NCI-H460 (cell line): ENCODE data around the gene PSMB2. TPM values are rescaled to one million over a fixed set of nuclear protein-coding genes. Genes with fewer than 3 reads are reported as not detected.

ENCODE experiments used
- DNase-seq: peaks from one replicate; pipeline ENCODE4 v3.0.0-alpha.2; 2016; ENCODE audit warnings: low read depth; ENCODE audit errors: extremely low read depth
- total RNA-seq: library from RNA; depleted of rRNA; stranded (reverse); fragments of >200 nt; shearing (Covaris generic); gene quantifications from 2 replicates; pipeline ENCODE4 v1.2.3, GENCODE V29; 2014

Gene PSMB2
- total RNA-seq, 1 experiment from 2014 or later: 55.7 TPM

DNA sequence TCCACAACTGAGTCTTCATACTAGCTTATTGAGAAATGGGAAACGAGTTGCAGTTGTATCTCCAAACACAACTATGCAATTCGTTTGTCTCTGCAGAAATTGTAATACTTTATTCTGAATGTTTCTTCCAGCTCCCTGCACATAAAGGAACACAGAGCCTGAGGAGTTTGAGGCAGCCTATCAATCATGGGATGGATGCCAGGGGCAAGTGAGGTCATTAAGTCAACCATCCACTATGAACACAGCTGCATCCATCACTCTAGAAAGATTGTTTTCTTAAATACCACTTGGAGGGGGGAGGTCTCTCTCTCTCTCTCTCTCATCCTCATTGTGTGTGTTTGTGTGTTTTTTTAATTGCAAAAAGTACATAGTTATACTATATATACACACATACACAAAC lies 2.9 kb upstream of the PSMB2 start:
- no peak for DNase-seq

- no peak for DNase-seq
These were observed 1.2 kb upstream of the PSMB2 start for GRCh38 chr1:35642471-35642955.

DNA sequence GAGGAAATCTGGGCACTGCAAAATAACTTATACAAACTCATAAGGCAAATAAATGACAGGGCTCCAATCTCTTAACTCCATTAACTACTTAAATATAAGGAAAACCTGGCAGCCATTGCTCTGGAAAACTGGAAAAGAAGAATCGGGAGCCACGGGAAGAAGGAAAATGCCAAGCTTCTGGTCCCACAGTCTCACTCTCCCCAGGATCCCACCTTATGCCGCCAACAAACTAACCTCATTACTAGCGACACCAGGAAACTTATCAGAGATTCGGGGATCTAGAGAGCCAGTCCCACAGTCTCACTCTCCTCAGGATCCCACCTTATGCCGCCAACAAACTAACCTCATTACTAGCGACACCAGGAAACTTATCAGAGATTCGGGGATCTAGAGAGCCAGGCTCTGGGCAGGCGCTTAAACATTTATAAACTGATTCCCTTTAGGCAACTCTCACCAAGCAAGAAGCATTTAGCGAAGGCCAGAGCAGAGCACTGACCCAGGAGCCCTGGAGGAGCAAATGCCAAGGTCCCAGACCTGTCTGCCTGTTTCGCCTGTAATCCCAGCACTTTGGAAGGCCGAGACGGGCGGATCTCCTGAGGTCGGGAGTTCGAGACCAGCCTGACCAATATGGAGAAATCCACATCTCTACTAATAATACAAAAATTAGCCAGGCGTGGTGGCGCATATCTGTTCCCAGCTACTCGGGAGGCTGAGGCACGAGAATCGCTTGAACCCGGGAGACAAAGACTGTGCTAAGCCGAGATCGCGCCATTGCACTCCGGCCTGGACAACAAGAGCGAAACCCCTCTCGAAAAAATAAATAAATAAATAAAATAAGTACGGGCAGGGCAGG lies 720 bp downstream of the PSMB2 start:
- no peak for DNase-seq

DNA sequence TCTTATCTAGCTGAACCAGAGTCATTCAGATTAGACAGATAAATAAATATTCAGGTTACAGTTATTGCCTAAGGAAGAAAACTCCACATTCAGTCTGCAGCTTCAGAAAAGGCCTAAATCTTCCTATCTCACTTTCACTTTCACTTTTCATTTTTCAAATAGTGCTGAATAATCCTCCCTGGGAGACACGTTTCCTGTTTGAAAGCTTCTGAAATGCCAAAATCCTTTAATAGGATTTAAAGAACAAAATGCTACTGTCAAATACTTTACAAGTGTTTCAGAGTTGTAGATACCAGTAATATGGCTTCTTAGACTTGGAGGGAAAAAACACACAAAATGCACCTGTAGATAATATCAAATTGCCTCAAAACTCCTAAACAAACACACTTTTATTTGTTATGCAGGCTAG lies 3.9 kb downstream of the PSMB2 start:
- DNase-seq: no peak

- DNase-seq: no peak
These were observed 7.8 kb downstream of the PSMB2 start for GRCh38 chr1:35633547-35633946.

DNA sequence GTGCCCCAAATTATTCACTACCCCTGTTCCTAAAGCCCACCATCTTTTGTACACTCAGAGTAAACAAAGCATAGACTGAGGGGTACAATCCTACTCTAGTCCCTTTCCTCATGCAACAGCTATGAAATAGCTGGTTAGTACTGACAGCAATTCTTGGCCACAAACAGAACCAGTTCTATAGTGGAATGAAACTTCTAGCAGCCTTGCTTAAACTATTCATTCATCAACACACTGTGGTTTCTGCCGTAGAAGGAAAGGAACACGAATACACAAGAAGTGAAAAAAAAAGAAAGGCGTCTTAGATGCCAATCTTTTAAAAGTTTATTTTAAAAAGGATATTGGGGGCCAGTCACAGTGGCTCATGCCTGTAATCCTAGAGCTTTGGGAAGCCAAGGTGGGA lies 9.9 kb downstream of the PSMB2 start:
- DNase-seq: no peak

- no peak for DNase-seq
These were observed 12.3 kb downstream of the PSMB2 start for GRCh38 chr1:35629051-35629450.

GRCh38 chr1:35623832-35624231 lies 17.5 kb downstream of the PSMB2 start:
- DNase-seq: no peak

- no peak for DNase-seq
These were observed 18.7 kb downstream of the PSMB2 start for GRCh38 chr1:35622510-35623178.

DNA sequence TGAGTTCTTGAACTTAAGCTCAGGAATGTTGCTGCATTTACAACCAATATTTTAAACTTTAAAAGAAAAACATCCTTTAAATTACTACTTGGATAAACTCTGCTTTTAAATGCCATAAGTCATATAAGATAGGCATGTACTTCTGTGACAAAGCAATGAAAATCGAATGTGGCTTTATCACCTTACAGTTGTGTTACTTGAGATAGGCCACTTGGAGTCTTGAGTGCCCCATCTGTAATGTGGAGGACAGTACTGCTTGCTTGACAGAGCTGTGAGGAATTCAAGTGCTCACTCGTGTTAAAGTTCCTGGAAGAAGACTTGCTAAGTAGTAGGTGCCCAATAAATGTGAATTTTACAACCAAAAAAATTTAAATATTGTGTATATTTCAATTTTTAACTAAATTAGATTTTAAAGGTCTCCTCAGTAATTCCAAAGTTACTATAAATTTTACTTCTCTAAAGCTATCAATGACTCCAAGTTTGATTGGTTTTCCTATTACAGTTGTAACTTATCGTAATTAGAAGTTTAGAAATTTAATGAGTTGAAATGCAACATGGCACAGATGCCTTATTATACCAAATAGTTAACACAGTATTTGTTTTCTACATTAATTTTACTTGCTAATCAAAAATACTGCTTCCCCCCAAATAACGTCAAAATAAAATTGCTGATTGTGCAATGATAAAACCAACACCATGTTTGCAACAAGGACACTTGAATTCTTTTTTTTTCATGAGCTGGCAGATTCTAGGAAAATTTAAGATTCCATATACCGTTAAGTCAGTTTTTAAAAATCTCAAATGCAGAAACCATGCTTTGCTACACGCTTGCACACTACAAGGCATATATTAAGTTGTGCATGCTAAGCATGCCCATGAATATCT lies 21.8 kb downstream of the PSMB2 start:
- DNase-seq: no peak

DNA sequence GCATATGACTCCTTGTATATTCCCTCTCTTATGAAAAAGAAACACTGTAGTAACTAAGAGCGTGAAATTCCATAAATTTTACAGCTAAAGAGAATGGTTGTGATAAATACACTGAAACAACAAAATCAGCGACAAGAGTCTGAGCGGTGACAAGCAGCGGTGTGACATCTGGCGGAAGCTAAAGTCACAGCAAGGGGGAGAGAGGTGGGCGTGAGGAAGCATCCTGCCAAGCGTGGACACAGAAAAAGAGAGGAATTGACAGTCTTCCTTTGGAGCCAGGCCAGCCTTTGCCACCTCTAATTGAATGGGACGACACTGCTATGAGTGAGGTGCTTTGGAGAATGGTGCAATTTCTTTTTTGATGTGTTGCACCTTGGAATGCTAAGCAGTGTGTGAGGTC lies 25.9 kb downstream of the PSMB2 start:
- DNase-seq: no peak

DNA sequence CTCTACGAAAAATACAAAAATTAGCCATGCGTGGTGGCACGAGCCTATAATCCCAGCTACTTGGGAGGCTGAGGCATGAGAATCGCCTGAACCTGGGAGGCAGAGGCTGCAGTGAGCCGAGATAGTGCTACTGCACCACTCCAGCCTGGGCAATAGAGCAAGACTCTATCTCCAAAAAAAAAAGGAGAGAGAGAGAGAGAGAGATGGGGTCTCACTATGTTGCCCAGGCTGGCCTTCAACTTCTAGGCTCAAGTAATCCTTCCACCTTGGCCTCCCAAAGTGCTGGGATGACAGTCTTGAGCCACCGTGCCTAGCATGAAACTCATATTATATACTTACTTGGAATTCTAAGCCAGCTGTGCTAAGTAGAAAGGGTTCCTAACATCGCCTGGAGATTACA lies 29.7 kb downstream of the PSMB2 start:
- no peak for DNase-seq

- DNase-seq: no peak
These were observed 35.5 kb downstream of the PSMB2 start for GRCh38 chr1:35605867-35606182.

DNA sequence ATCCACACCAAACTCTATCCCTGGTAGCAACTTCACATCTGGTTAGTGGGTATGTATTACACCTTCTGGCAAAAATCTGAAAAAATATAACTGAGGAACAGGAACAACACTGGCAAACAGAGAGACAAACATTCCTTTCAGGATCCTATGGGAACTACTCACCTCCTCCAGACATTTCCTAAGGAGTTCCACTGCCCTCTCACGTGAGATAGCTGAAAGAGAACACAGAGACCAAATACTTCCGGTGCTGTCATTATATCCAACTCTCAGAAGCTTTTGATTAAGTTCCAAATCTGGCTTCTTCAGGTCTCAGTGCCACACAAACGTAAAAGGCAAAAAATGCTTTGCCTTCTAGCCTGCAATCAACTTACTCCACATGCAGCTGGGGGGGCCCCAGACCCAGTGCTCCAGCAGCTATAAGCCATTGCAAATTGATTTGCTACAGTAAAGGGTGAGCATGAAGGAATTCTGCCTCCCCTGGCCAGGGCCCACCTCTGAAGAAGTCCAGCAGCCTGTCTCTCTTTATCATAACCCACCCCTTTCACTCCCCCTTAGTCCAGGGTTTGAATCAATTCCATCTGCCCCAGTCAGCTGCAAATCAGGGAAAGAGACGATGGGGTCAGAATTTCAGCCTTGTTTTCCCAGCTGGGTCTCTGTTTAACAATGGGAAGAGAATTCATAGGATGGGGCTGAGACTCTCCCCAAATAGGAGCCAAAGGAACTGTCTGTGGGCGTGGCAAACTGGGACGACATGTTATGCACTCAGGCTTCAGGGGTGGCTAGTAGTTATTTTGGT lies 36.1 kb downstream of the PSMB2 start:
- no peak for DNase-seq

GRCh38 chr1:35603941-35604340 lies 37.4 kb downstream of the PSMB2 start:
- no peak for DNase-seq

- DNase-seq: no peak
These were observed 37.9 kb downstream of the PSMB2 start for GRCh38 chr1:35603468-35603867.

- DNase-seq: no peak
These were observed 40.7 kb downstream of the PSMB2 start for GRCh38 chr1:35600593-35600992.

DNA sequence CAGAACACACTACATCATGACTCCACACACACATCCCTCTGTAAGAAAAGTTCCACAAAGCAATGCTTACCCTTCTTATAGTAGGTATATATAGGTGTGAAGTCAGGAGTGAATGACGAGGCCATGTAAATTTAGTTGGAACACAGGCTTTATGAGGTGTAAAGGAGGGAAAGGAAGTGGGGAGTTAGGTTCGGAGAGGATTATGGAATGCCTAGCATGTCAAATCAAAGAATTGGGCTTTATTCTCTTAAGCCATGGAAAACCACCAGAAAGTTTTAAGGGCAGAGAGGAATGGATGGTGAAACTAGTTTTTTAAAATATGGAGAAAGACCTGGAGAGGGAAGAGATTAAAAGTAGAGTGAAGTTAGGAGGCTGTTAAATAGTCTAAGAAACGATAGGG lies 41.9 kb downstream of the PSMB2 start:
- no peak for DNase-seq

- DNase-seq: no peak
These were observed 42.4 kb downstream of the PSMB2 start for GRCh38 chr1:35598895-35599294.

DNA sequence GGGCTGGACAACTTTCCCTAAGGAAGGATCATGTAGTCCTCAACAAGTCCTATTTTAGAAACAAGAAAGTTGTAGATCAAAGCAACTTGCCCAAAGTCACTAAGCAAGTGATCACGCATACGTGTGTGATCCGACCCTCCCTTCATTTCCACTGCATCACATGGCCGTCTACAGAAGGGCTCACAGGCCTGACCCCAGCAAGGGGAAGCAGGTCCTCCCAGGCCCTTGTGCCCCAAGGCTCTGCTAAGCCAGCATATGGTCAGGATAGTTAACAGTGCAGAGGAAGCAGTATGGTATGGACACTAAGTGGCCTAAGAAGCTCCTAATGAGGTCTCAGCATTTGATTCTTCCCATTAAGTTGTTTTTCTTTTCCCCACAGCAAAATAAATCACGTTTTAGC lies 43.5 kb downstream of the PSMB2 start:
- DNase-seq: no peak
